Heart left ventricle (tissue), 13 donors: ENCODE measurements around the gene FAM117B.

Source experiments
- CTCF ChIP-seq, 12 donors: fragments of 200-600 bp; sonication (generic) in 4 of 12; IDR thresholded peaks; one replicate each; pipeline versions ENCODE4 v1.5.0 to v1.8.0; 2018 to 2022; ENCODE audit warnings: antibody characterized with exemption in 12 of 12, mild to moderate bottlenecking in 5 of 12
- POLR2A ChIP-seq, 2 donors: fragments of 450-650 bp; IDR thresholded peaks; one replicate each; pipeline ENCODE4 v1.6.1; 2017; ENCODE audit warnings: antibody characterized with exemption in 2 of 2, mild to moderate bottlenecking in 2 of 2, moderate library complexity in 2 of 2
- donor health status: ischemic (EF 13 %, LVEDD 7.1; RV severe dilation, severe dysfunction).
- donor health status: DM: no; HTN: yes; CAD: no.
- donor health status: DM: no; HTN: no; CAD: no.
- donor health status: ischemic (EF 25% LVEDD 6.9; RV normal size, moderate dysfunction).
- donor health status: ischemic (EF 25% LVEDD 5.7; RV mildly dilated, moderate dysfunction).
- donor health status: ischemic (EF 35%, LVEDD 5.7; RV mildly dilated, moderate dysfunction).
- donor health status: nonischemic (EF 11% LVEDD 7.7; RV severe dilation, severe dysfunction).
- donor health status: DM: yes; HTN: yes; CAD: no.
- donor health status: PGD.
- donor health status: ischemic (EF 29% LVEDD 5.4; RV normal size, mild dysfunction).
- donor health status: nonischemic (EF 23%, LVEDD 6.1; RV moderate dilation, normal function).

GRCh38 chr2:202657876-202658275 lies 23.1 kb downstream of the FAM117B start:
- TF ChIP-seq CTCF (IDR thresholded peaks at IDR 0.05): no peak
- TF ChIP-seq POLR2A (IDR thresholded peaks at IDR 0.05): no peak
